ENCODE measurements around the gene LYRM4.
A peak's percentile ranks its signal among the peaks of the same experiment; 100 is the strongest.

The LYRM4 gene

GRCh38 chr6:5302220-5302946, 41.6 kb upstream of the LYRM4 start:
- Histone ChIP-seq H2AFZ (ENCODE audit: low read length) (no peak overlapping the region), H3K9ac (ENCODE audit: low read length) (no peak overlapping the region; the same call in 1 of the 2 replicates), H3K27ac (ENCODE audit: low read depth, low read length, poor library complexity, severe bottlenecking) (no peak overlapping the region), H3K4me1 (ENCODE audit: insufficient read depth, low read length, severe bottlenecking) (peaks cover 24% of the 10 kb centered on the region), H3K9me3 (ENCODE audit: low read length) (no peaks in the 10 kb centered on the region), H4K20me1 (ENCODE audit: insufficient read depth, low read length) (0 out of 2 replicates have a peak, but pooled peaks cover 3% of the 10 kb centered on the region), H3K4me2 (ENCODE audit: low read length) (peak overlapping the region; percentile 8; the same call in 1 of the 2 replicates), H3F3A (ENCODE audit: insufficient read depth, low read length) (0 out of 2 replicates have a peak, but pooled peaks cover 3% of the 10 kb centered on the region), H3K79me2 (ENCODE audit: insufficient read depth, low read length) (no peaks in the 10 kb centered on the region), H3K27me3 (ENCODE audit: insufficient read depth, low read length) (no peaks in the 10 kb centered on the region), H3K9me2 (ENCODE audit: low read depth, low read length) (no peaks in the 10 kb centered on the region), H3K4me3 (ENCODE audit: low read depth, low read length, poor library complexity, severe bottlenecking) (peak overlapping the region; percentile 1), H3K36me3 (ENCODE audit: insufficient read depth, low read length) (no peaks in the 10 kb centered on the region)
- TF ChIP-seq EZH2 (IDR thresholded peaks at IDR 0.05; ENCODE audit: borderline replicate concordance, low read length) = no peak
- TF ChIP-seq, protein P1, sequence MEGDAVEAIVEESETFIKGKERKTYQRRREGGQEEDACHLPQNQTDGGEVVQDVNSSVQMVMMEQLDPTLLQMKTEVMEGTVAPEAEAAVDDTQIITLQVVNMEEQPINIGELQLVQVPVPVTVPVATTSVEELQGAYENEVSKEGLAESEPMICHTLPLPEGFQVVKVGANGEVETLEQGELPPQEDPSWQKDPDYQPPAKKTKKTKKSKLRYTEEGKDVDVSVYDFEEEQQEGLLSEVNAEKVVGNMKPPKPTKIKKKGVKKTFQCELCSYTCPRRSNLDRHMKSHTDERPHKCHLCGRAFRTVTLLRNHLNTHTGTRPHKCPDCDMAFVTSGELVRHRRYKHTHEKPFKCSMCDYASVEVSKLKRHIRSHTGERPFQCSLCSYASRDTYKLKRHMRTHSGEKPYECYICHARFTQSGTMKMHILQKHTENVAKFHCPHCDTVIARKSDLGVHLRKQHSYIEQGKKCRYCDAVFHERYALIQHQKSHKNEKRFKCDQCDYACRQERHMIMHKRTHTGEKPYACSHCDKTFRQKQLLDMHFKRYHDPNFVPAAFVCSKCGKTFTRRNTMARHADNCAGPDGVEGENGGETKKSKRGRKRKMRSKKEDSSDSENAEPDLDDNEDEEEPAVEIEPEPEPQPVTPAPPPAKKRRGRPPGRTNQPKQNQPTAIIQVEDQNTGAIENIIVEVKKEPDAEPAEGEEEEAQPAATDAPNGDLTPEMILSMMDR (IDR thresholded peaks at IDR 0.05; ENCODE audit: low read length) = no peak

- no peaks in the 10 kb centered on the region for H3K36me3 ChIP-seq (ENCODE audit: insufficient read depth, low read length)
- H3K4me1 ChIP-seq (ENCODE audit: insufficient read depth, low read length, severe bottlenecking) = peaks cover 24% of the 10 kb centered on the region
- 0 out of 2 replicates have a peak, but pooled peaks cover 3% of the 10 kb centered on the region for H3F3A ChIP-seq (ENCODE audit: insufficient read depth, low read length)
- no peaks in the 10 kb centered on the region; the same call in 1 of the 2 replicates for H3K79me2 ChIP-seq (ENCODE audit: insufficient read depth, low read length)
- TF ChIP-seq, protein P1 (IDR thresholded peaks at IDR 0.05; ENCODE audit: low read length) = no peak
- TF ChIP-seq EZH2 (IDR thresholded peaks at IDR 0.05; ENCODE audit: borderline replicate concordance, low read length) = no peak
- H3K9ac ChIP-seq (ENCODE audit: low read length) = no peak overlapping the region
- no peak overlapping the region for H3K27ac ChIP-seq (ENCODE audit: low read depth, low read length, poor library complexity, severe bottlenecking)
- no peaks in the 10 kb centered on the region for H3K9me2 ChIP-seq (ENCODE audit: low read depth, low read length)
- H3K4me3 ChIP-seq (ENCODE audit: low read depth, low read length, poor library complexity, severe bottlenecking) = no peak overlapping the region
- H3K9me3 ChIP-seq (ENCODE audit: low read length) = no peaks in the 10 kb centered on the region
- H3K4me2 ChIP-seq (ENCODE audit: low read length) = no peak overlapping the region
- no peak overlapping the region for H2AFZ ChIP-seq (ENCODE audit: low read length)
- H4K20me1 ChIP-seq (ENCODE audit: insufficient read depth, low read length) = 0 out of 2 replicates have a peak, but pooled peaks cover 3% of the 10 kb centered on the region
- no peaks in the 10 kb centered on the region for H3K27me3 ChIP-seq (ENCODE audit: insufficient read depth, low read length)
These were observed 39.5 kb upstream of the LYRM4 start for GRCh38 chr6:5300206-5300764.

- Histone ChIP-seq H3K27me3 (ENCODE audit: insufficient read depth, low read length) (no peaks in the 10 kb centered on the region), H3K36me3 (ENCODE audit: insufficient read depth, low read length) (no peaks in the 10 kb centered on the region), H3K4me3 (ENCODE audit: low read depth, low read length, poor library complexity, severe bottlenecking) (no peak overlapping the region), H3K4me2 (ENCODE audit: low read length) (no peak overlapping the region), H3F3A (ENCODE audit: insufficient read depth, low read length) (0 out of 2 replicates have a peak, but pooled peaks cover 3% of the 10 kb centered on the region), H3K9me2 (ENCODE audit: low read depth, low read length) (no peaks in the 10 kb centered on the region), H2AFZ (ENCODE audit: low read length) (no peak overlapping the region), H3K4me1 (ENCODE audit: insufficient read depth, low read length, severe bottlenecking) (peaks cover 8% of the 10 kb centered on the region), H3K27ac (ENCODE audit: low read depth, low read length, poor library complexity, severe bottlenecking) (no peak overlapping the region), H4K20me1 (ENCODE audit: insufficient read depth, low read length) (0 out of 2 replicates have a peak, but pooled peaks cover 3% of the 10 kb centered on the region), H3K79me2 (ENCODE audit: insufficient read depth, low read length) (no peaks in the 10 kb centered on the region; the same call in 1 of the 2 replicates), H3K9ac (ENCODE audit: low read length) (no peak overlapping the region), H3K9me3 (ENCODE audit: low read length) (no peaks in the 10 kb centered on the region)
- TF ChIP-seq EZH2 (IDR thresholded peaks at IDR 0.05; ENCODE audit: borderline replicate concordance, low read length) = no peak
- TF ChIP-seq, protein P1 (IDR thresholded peaks at IDR 0.05; ENCODE audit: low read length) = no peak
These were observed 34.9 kb upstream of the LYRM4 start for GRCh38 chr6:5295623-5296022.

Measured in OCI-LY1 (cell line).